ENCODE data around the gene GYPB. TPM values are rescaled to one million over a fixed set of nuclear protein-coding genes. Genes with fewer than 3 reads are reported as not detected.
"Not testable (repeated sequence)": the region's sequence is repeated elsewhere in the genome, so short reads cannot be mapped to it uniquely, and the experiment has no call there.

GYPB gene
- total and polyA plus RNA-seq, 2 donors (not counting 1 experiment from before 2014, with no cell fraction given) = 0.91 TPM; not detected in 1

GRCh38 chr4:144050631-144051030 is 31.5 kb upstream of the GYPB start:
- H3K4me3 ChIP-seq (ENCODE audit: control extremely low read depth in 1 of 5, extremely low read depth in 1 of 5, insufficient read depth in 1 of 5, low read depth in 2 of 5, low read length in 4 of 5); H3K4me1 Mint-ChIP-seq; H3K36me3 ChIP-seq (replicated peaks in 1 of 2; ENCODE audit: control extremely low read depth in 1 of 2, control insufficient read depth in 1 of 2, extremely low read depth in 1 of 2, insufficient read depth in 2 of 2, low read length in 1 of 2); CTCF ChIA-PET; ATAC-seq (ENCODE audit: low read depth); H3K9me3 ChIP-seq (ENCODE audit: control extremely low read depth in 1 of 3, control insufficient read depth in 2 of 3, insufficient read depth in 1 of 3, low read length in 2 of 3); DNase-seq; H4K20me1 ChIP-seq (ENCODE audit: control insufficient read depth, insufficient read depth, low read length, poor library complexity, severe bottlenecking); H3K27me3 ChIP-seq (replicated peaks in 1 of 4; ENCODE audit: control extremely low read depth in 1 of 4, control insufficient read depth in 3 of 4, insufficient read depth in 4 of 4, low read length in 3 of 4); H2AFZ ChIP-seq (ENCODE audit: insufficient read depth, low read depth, low read length, poor library complexity, severe bottlenecking); H3K27me3 Mint-ChIP-seq; H3K4me1 ChIP-seq (ENCODE audit: control insufficient read depth in 2 of 2, insufficient read depth in 2 of 2, low read length in 2 of 2); POLR2A ChIA-PET; H3K4me3 Mint-ChIP-seq; H3K27ac Mint-ChIP-seq; H3K9me3 Mint-ChIP-seq (ENCODE audit: insufficient read depth); H3K27ac ChIP-seq (ENCODE audit: low read length in 2 of 2); intact Hi-C loops (cut with micrococcal nuclease); H3K79me2 ChIP-seq (ENCODE audit: control insufficient read depth, insufficient read depth, low read length); H3K4me2 ChIP-seq (replicated peaks; ENCODE audit: low read depth, low read length, poor library complexity, severe bottlenecking); H3K9ac ChIP-seq (ENCODE audit: low read length): not testable (repeated sequence)
- WGBS (ENCODE audit: insufficient coverage) = no CpG with 5 or more reads among the region's 2 CpGs

GRCh38 chr4:144049495-144050424 is 30.6 kb upstream of the GYPB start:
- H3K4me3 ChIP-seq (ENCODE audit: control extremely low read depth in 1 of 5, extremely low read depth in 1 of 5, insufficient read depth in 1 of 5, low read depth in 2 of 5, low read length in 4 of 5); intact Hi-C loops (cut with micrococcal nuclease); H3K36me3 ChIP-seq (replicated peaks in 1 of 2; ENCODE audit: control extremely low read depth in 1 of 2, control insufficient read depth in 1 of 2, extremely low read depth in 1 of 2, insufficient read depth in 2 of 2, low read length in 1 of 2); DNase-seq; H4K20me1 ChIP-seq (ENCODE audit: control insufficient read depth, insufficient read depth, low read length, poor library complexity, severe bottlenecking); H3K27ac ChIP-seq (ENCODE audit: low read length in 2 of 2); H3K9me3 ChIP-seq (ENCODE audit: control extremely low read depth in 1 of 3, control insufficient read depth in 2 of 3, insufficient read depth in 1 of 3, low read length in 2 of 3); H3K4me1 Mint-ChIP-seq; ATAC-seq (ENCODE audit: low read depth); H3K4me3 Mint-ChIP-seq; H3K4me1 ChIP-seq (ENCODE audit: control insufficient read depth in 2 of 2, insufficient read depth in 2 of 2, low read length in 2 of 2); H3K27me3 ChIP-seq (replicated peaks in 1 of 4; ENCODE audit: control extremely low read depth in 1 of 4, control insufficient read depth in 3 of 4, insufficient read depth in 4 of 4, low read length in 3 of 4); H3K79me2 ChIP-seq (ENCODE audit: control insufficient read depth, insufficient read depth, low read length); H3K9me3 Mint-ChIP-seq (ENCODE audit: insufficient read depth); H3K9ac ChIP-seq (ENCODE audit: low read length); CTCF ChIA-PET; POLR2A ChIA-PET; H3K27me3 Mint-ChIP-seq; H3K27ac Mint-ChIP-seq; H3K4me2 ChIP-seq (replicated peaks; ENCODE audit: low read depth, low read length, poor library complexity, severe bottlenecking); H2AFZ ChIP-seq (ENCODE audit: insufficient read depth, low read depth, low read length, poor library complexity, severe bottlenecking): not testable (repeated sequence)
- no CpG with 5 or more reads among the region's 6 CpGs for whole genome bisulfite sequencing (ENCODE audit: insufficient coverage)

- H3K9me3 Mint-ChIP-seq (ENCODE audit: insufficient read depth); H3K36me3 ChIP-seq (replicated peaks in 1 of 2; ENCODE audit: control extremely low read depth in 1 of 2, control insufficient read depth in 1 of 2, extremely low read depth in 1 of 2, insufficient read depth in 2 of 2, low read length in 1 of 2); H3K79me2 ChIP-seq (ENCODE audit: control insufficient read depth, insufficient read depth, low read length); H2AFZ ChIP-seq (ENCODE audit: insufficient read depth, low read depth, low read length, poor library complexity, severe bottlenecking); DNase-seq; H3K9me3 ChIP-seq (ENCODE audit: control extremely low read depth in 1 of 3, control insufficient read depth in 2 of 3, insufficient read depth in 1 of 3, low read length in 2 of 3); POLR2A ChIA-PET; H3K27ac ChIP-seq (ENCODE audit: low read length in 2 of 2); H3K4me1 ChIP-seq (ENCODE audit: control insufficient read depth in 2 of 2, insufficient read depth in 2 of 2, low read length in 2 of 2); intact Hi-C loops (cut with micrococcal nuclease); H3K27me3 Mint-ChIP-seq; H3K4me1 Mint-ChIP-seq; H3K27ac Mint-ChIP-seq; H3K4me3 Mint-ChIP-seq; H3K27me3 ChIP-seq (replicated peaks in 1 of 4; ENCODE audit: control extremely low read depth in 1 of 4, control insufficient read depth in 3 of 4, insufficient read depth in 4 of 4, low read length in 3 of 4); H3K4me3 ChIP-seq (ENCODE audit: control extremely low read depth in 1 of 5, extremely low read depth in 1 of 5, insufficient read depth in 1 of 5, low read depth in 2 of 5, low read length in 4 of 5); H3K4me2 ChIP-seq (replicated peaks; ENCODE audit: low read depth, low read length, poor library complexity, severe bottlenecking); ATAC-seq (ENCODE audit: low read depth); H4K20me1 ChIP-seq (ENCODE audit: control insufficient read depth, insufficient read depth, low read length, poor library complexity, severe bottlenecking); H3K9ac ChIP-seq (ENCODE audit: low read length); CTCF ChIA-PET: not testable (repeated sequence)
These were observed 25.8 kb upstream of the GYPB start for GRCh38 chr4:144044936-144045335.

GRCh38 chr4:144032580-144032979 is 13.4 kb upstream of the GYPB start:
- not testable (repeated sequence) for H3K4me1 Mint-ChIP-seq

More at GRCh38 chr4:144032580-144032979, 13.4 kb upstream of the GYPB start:
- CTCF ChIA-PET; H3K4me3 ChIP-seq (ENCODE audit: control extremely low read depth in 1 of 5, extremely low read depth in 1 of 5, insufficient read depth in 1 of 5, low read depth in 2 of 5, low read length in 4 of 5); H3K9me3 ChIP-seq (ENCODE audit: control extremely low read depth in 1 of 3, control insufficient read depth in 2 of 3, insufficient read depth in 1 of 3, low read length in 2 of 3); H3K9ac ChIP-seq (ENCODE audit: low read length); ATAC-seq (ENCODE audit: low read depth); intact Hi-C loops (cut with micrococcal nuclease); H3K27ac ChIP-seq (ENCODE audit: low read length in 2 of 2); H2AFZ ChIP-seq (ENCODE audit: insufficient read depth, low read depth, low read length, poor library complexity, severe bottlenecking); H3K27me3 Mint-ChIP-seq; H3K27ac Mint-ChIP-seq; H3K9me3 Mint-ChIP-seq (ENCODE audit: insufficient read depth); DNase-seq; POLR2A ChIA-PET; H4K20me1 ChIP-seq (ENCODE audit: control insufficient read depth, insufficient read depth, low read length, poor library complexity, severe bottlenecking); H3K79me2 ChIP-seq (ENCODE audit: control insufficient read depth, insufficient read depth, low read length); H3K4me2 ChIP-seq (replicated peaks; ENCODE audit: low read depth, low read length, poor library complexity, severe bottlenecking); H3K4me3 Mint-ChIP-seq; H3K36me3 ChIP-seq (replicated peaks in 1 of 2; ENCODE audit: control extremely low read depth in 1 of 2, control insufficient read depth in 1 of 2, extremely low read depth in 1 of 2, insufficient read depth in 2 of 2, low read length in 1 of 2); H3K27me3 ChIP-seq (replicated peaks in 1 of 4; ENCODE audit: control extremely low read depth in 1 of 4, control insufficient read depth in 3 of 4, insufficient read depth in 4 of 4, low read length in 3 of 4); H3K4me1 ChIP-seq (ENCODE audit: control insufficient read depth in 2 of 2, insufficient read depth in 2 of 2, low read length in 2 of 2): not testable (repeated sequence)
- WGBS (ENCODE audit: insufficient coverage) = no CpG with 5 or more reads among the region's 1 CpG
